Colonic mucosa (tissue), 4 donors: Measurements from ENCODE around the gene SLC25A12. TPM values are rescaled to one million over a fixed set of nuclear protein-coding genes. Genes with fewer than 3 reads are reported as not detected.
"Not testable (repeated sequence)": the region's sequence is repeated elsewhere in the genome, so short reads cannot be mapped to it uniquely, and the experiment has no call there.

Experiments
- DNase-seq: peaks from one replicate; pipeline ENCODE4 v3.0.0-alpha.2; 2020
- H3K27ac ChIP-seq: fragments of 200-600 bp; one replicate; pipeline ENCODE4 v1.8.0; 2021
- H3K27me3 ChIP-seq: fragments of 200-600 bp; one replicate; pipeline ENCODE4 v1.8.0; 2021
- H3K36me3 ChIP-seq: fragments of 200-600 bp; one replicate; pipeline ENCODE4 v1.8.0; 2021
- H3K4me1 ChIP-seq: fragments of 200-600 bp; one replicate; pipeline ENCODE4 v1.8.0; 2021; ENCODE audit warnings: mild to moderate bottlenecking
- H3K4me3 ChIP-seq: fragments of 200-600 bp; one replicate; pipeline ENCODE4 v1.8.0; 2021
- H3K9ac ChIP-seq, 2 donors: one replicate each; pipeline ENCODE4 v1.7.0; 2013; ENCODE audit warnings: control low read depth in 2 of 2, low read depth in 2 of 2, low read length in 2 of 2
- H3K9me3 ChIP-seq: fragments of 200-600 bp; one replicate; pipeline ENCODE4 v1.8.0; 2021
- CTCF ChIP-seq: fragments of 200-600 bp; IDR thresholded peaks from one replicate; pipeline ENCODE4 v1.8.0; 2022; ENCODE audit warnings: antibody characterized with exemption, mild to moderate bottlenecking
- intact Hi-C: fragments of 100-400 bp; cut with DNase I; formaldehyde crosslinking; loops from one replicate; pipeline ENCODE4 v1.14.1; 2022
- total RNA-seq, 2 donors: library from RNA; stranded (reverse); fragmentation: NEBNext Ultra II Directional in 1 of 2; extraction: Animal tissue kit (Norgen Biotek cat#: 25700) in 1 of 2; gene quantifications; one replicate each; pipeline ENCODE4 v1.2.1, GENCODE V29; 2021
- donor health status: healthy.
- donor health status: DM: no; HTN: no; CAD: no.
- donor health status: DM: no; HTN: no; CAD: no.

Gene SLC25A12
- total RNA-seq, 2 donors from 2014 or later: 12.3 to 17.9 TPM

GRCh38 chr2:171814174-171814573 lies 79.9 kb downstream of the SLC25A12 start:
- no peak overlapping the region for H3K9ac ChIP-seq
- no peaks in the 10 kb centered on the region for H3K4me1 ChIP-seq
- no peak for DNase-seq
- intact Hi-C loops: loop anchor here (5.0 kb wide), 1 partner anchor 288 kb away; the partner anchor contains the start of gene DLX2
- no peak overlapping the region for H3K4me3 ChIP-seq
- H3K9me3 ChIP-seq: no peaks in the 10 kb centered on the region
- H3K36me3 ChIP-seq: no peaks in the 10 kb centered on the region
- no peak for TF ChIP-seq CTCF
- H3K27ac ChIP-seq: no peak overlapping the region
- H3K27me3 ChIP-seq: no peaks in the 10 kb centered on the region

- H3K36me3 ChIP-seq: no peaks in the 10 kb centered on the region
- H3K9me3 ChIP-seq: no peaks in the 10 kb centered on the region
- DNase-seq: no peak
- no peak overlapping the region for H3K9ac ChIP-seq
- H3K27ac ChIP-seq: no peak overlapping the region
- intact Hi-C loops: loop anchor here (5.0 kb wide), 1 partner anchor 289 kb away; the partner anchor contains the start of gene DLX2
- no peak overlapping the region for H3K4me3 ChIP-seq
- no peaks in the 10 kb centered on the region for H3K27me3 ChIP-seq
- H3K4me1 ChIP-seq: no peaks in the 10 kb centered on the region
- TF ChIP-seq CTCF: no peak
Measured at GRCh38 chr2:171813729-171814128, 80.3 kb downstream of the SLC25A12 start.

GRCh38 chr2:171813126-171813525 lies 80.9 kb downstream of the SLC25A12 start:
- H3K36me3 ChIP-seq: no peaks in the 10 kb centered on the region
- no peak overlapping the region for H3K4me3 ChIP-seq
- H3K27ac ChIP-seq: no peak overlapping the region
- no peak for DNase-seq
- H3K27me3 ChIP-seq: no peaks in the 10 kb centered on the region
- intact Hi-C loops: loop anchor here (5.0 kb wide), 1 partner anchor 289 kb away; the partner anchor contains the start of gene DLX2
- H3K9ac ChIP-seq: no peak overlapping the region
- no peaks in the 10 kb centered on the region for H3K9me3 ChIP-seq
- TF ChIP-seq CTCF: no peak
- H3K4me1 ChIP-seq: no peaks in the 10 kb centered on the region

GRCh38 chr2:171811245-171811628 lies 82.8 kb downstream of the SLC25A12 start:
- no peaks in the 10 kb centered on the region for H3K27me3 ChIP-seq
- no peak overlapping the region for H3K9ac ChIP-seq
- no peaks in the 10 kb centered on the region for H3K9me3 ChIP-seq
- H3K4me3 ChIP-seq: no peak overlapping the region
- intact Hi-C loops: loop anchor here (5.0 kb wide), 1 partner anchor 291 kb away; the partner anchor contains the start of gene DLX2
- H3K36me3 ChIP-seq: no peaks in the 10 kb centered on the region
- no peak for DNase-seq
- no peaks in the 10 kb centered on the region for H3K4me1 ChIP-seq
- no peak for TF ChIP-seq CTCF
- no peak overlapping the region for H3K27ac ChIP-seq

GRCh38 chr2:171810422-171811244 lies 83.4 kb downstream of the SLC25A12 start:
- no peak overlapping the region for H3K9ac ChIP-seq
- no peak for TF ChIP-seq CTCF
- DNase-seq: no peak
- no peaks in the 10 kb centered on the region for H3K36me3 ChIP-seq
- H3K9me3 ChIP-seq: no peaks in the 10 kb centered on the region
- H3K27me3 ChIP-seq: no peaks in the 10 kb centered on the region
- no peaks in the 10 kb centered on the region for H3K4me1 ChIP-seq
- intact Hi-C loops: loop anchor here (5.0 kb wide), 1 partner anchor 292 kb away; the partner anchor contains the start of gene DLX2
- H3K4me3 ChIP-seq: no peak overlapping the region
- no peak overlapping the region for H3K27ac ChIP-seq

- intact Hi-C loops, H3K9me3 ChIP-seq, H3K36me3 ChIP-seq: not testable (repeated sequence)
Measured at GRCh38 chr2:171808885-171809284, 85.2 kb downstream of the SLC25A12 start.

More at GRCh38 chr2:171808885-171809284, 85.2 kb downstream of the SLC25A12 start:
- not testable (repeated sequence) for H3K4me1 ChIP-seq, DNase-seq, H3K27ac ChIP-seq, H3K27me3 ChIP-seq, H3K9ac ChIP-seq, H3K4me3 ChIP-seq
